ENCODE data around the gene PIK3CG. TPM values are rescaled to one million over a fixed set of nuclear protein-coding genes. Genes with fewer than 3 reads are reported as not detected.

Gene PIK3CG
- total RNA-seq, 1 experiment from 2014 or later = 0.13 TPM

GRCh38 chr7:106891548-106892410, 26.7 kb downstream of the PIK3CG start:
- CTCF ChIA-PET = no interaction called here

GRCh38 chr7:106893591-106893990, 28.5 kb downstream of the PIK3CG start:
- Histone ChIP-seq H3K27ac (ENCODE audit: low read length) (no peak overlapping the region), H3K4me3 (ENCODE audit: low read depth in 2 of 2, low read length in 2 of 2) (no peak overlapping the region), H3K27me3 (ENCODE audit: control insufficient read depth, insufficient read depth, low read length) (no peaks in the 10 kb centered on the region), H3K9me3 (ENCODE audit: control insufficient read depth, insufficient read depth, low read depth, low read length) (no peaks in the 10 kb centered on the region), H3K36me3 (ENCODE audit: control insufficient read depth, insufficient read depth, low read length) (no peaks in the 10 kb centered on the region), H3K4me1 (ENCODE audit: control insufficient read depth, insufficient read depth, low read length) (no peaks in the 10 kb centered on the region)
- ChIA-PET POLR2A (no interaction called here), CTCF (no interaction called here)
- intact Hi-C loops (cut with micrococcal nuclease; ENCODE audit: unreplicated experiment) = no loop called here
- no TSS peak for BruUV-seq (replicated peaks)
- ATAC-seq = no peak
- DNase-seq (ENCODE audit: low read depth, low spot score) = no peak
- TF ChIP-seq POLR2AphosphoS5 (IDR thresholded peaks at IDR 0.05; ENCODE audit: low read depth, low read length) = no peak
- TF ChIP-seq CTCF (IDR thresholded peaks at IDR 0.05) = no peak
- TF ChIP-seq SIN3A (IDR thresholded peaks at IDR 0.05; ENCODE audit: borderline replicate concordance, insufficient read depth, low read depth, low read length) = no peak
- TF ChIP-seq TCF7L2 (IDR thresholded peaks at IDR 0.05; ENCODE audit: low read depth, low read length) = no peak
- TF ChIP-seq REST (IDR thresholded peaks at IDR 0.05; ENCODE audit: insufficient read depth in 1 of 2, low read depth in 2 of 2, low read length in 1 of 2) = no peak
- in situ Hi-C loops (cut with HindIII; ENCODE audit: low pct_unique_long_range_greater_than_20kb, low sequenced_read_pairs) = no loop called here

More at GRCh38 chr7:106891548-106892410, 26.7 kb downstream of the PIK3CG start:
- no TSS peak for BruUV-seq (replicated peaks)
- in situ Hi-C loops (cut with HindIII; ENCODE audit: low pct_unique_long_range_greater_than_20kb, low sequenced_read_pairs) (no loop called here), intact Hi-C loops (cut with micrococcal nuclease; ENCODE audit: unreplicated experiment) (no loop called here)
- ATAC-seq (no peak), DNase-seq (ENCODE audit: low read depth, low spot score) (no peak)
- POLR2A ChIA-PET = no interaction called here
- Histone ChIP-seq H3K27me3 (ENCODE audit: control insufficient read depth, insufficient read depth, low read length) (no peaks in the 10 kb centered on the region), H3K4me1 (ENCODE audit: control insufficient read depth, insufficient read depth, low read length) (no peaks in the 10 kb centered on the region), H3K4me3 (ENCODE audit: low read depth in 2 of 2, low read length in 2 of 2) (no peak overlapping the region), H3K36me3 (ENCODE audit: control insufficient read depth, insufficient read depth, low read length) (no peaks in the 10 kb centered on the region), H3K9me3 (ENCODE audit: control insufficient read depth, insufficient read depth, low read depth, low read length) (no peaks in the 10 kb centered on the region), H3K27ac (ENCODE audit: low read length) (no peak overlapping the region)
- TF ChIP-seq CTCF (IDR thresholded peaks at IDR 0.05) = no peak; the same call in 1 of the 2 replicates
- TF ChIP-seq POLR2AphosphoS5 (IDR thresholded peaks at IDR 0.05; ENCODE audit: low read depth, low read length) = no peak
- TF ChIP-seq SIN3A (IDR thresholded peaks at IDR 0.05; ENCODE audit: borderline replicate concordance, insufficient read depth, low read depth, low read length) = no peak
- TF ChIP-seq TCF7L2 (IDR thresholded peaks at IDR 0.05; ENCODE audit: low read depth, low read length) = no peak
- no peak for TF ChIP-seq REST (IDR thresholded peaks at IDR 0.05; ENCODE audit: insufficient read depth in 1 of 2, low read depth in 2 of 2, low read length in 1 of 2)
